Measurements from ENCODE around the gene MAMDC2.

Gene MAMDC2

DNA sequence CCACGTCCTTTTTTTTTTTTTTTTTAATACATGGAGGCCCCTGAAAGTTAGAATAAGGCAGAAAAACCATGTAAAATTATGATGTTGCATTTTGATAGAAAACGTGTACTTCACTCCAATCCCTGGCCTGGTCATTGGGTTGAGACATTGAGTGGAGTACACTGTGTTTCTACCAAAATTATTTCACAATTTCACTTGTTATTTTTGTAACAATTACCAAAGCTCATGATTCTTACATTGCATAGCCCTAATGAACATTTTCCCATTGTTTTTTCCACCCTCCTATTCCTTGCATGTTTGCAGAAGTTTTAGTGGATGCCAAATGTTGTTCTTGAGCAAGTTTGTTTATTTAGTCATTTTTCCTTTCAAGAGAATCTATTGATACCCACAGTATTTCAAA lies 21.9 kb downstream of the MAMDC2 start:
- DNase-seq (ENCODE audit: low read depth): peak; percentile 85

GRCh38 chr9:70066418-70066817 lies 22.8 kb downstream of the MAMDC2 start:
- DNase-seq (ENCODE audit: low read depth): no peak

DNA sequence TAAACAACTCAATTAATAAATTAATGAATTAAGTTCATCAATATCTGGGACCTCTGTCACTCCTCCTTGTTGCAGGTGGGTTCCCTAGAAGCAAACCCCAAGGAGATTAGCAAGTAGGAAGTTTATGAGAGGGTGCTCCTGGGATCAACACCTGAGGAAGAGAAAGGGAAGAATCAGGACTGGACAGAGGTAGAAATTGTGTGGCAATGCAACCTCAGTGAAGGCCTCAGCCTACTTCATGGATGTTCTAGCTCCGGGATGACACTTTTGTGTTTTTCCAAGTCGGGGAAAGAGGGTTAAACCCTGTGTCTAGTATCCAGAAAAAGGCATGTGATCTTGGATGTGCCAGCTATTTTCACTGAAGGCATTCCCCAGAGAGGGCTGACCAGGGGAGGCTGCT lies 23.2 kb downstream of the MAMDC2 start:
- no peak for DNase-seq (ENCODE audit: low read depth)

GRCh38 chr9:70069704-70070103 lies 26.1 kb downstream of the MAMDC2 start:
- DNase-seq (ENCODE audit: low read depth): no peak

- no peak for DNase-seq (ENCODE audit: low read depth)
Measured at GRCh38 chr9:70073193-70073592, 29.5 kb downstream of the MAMDC2 start.

DNA sequence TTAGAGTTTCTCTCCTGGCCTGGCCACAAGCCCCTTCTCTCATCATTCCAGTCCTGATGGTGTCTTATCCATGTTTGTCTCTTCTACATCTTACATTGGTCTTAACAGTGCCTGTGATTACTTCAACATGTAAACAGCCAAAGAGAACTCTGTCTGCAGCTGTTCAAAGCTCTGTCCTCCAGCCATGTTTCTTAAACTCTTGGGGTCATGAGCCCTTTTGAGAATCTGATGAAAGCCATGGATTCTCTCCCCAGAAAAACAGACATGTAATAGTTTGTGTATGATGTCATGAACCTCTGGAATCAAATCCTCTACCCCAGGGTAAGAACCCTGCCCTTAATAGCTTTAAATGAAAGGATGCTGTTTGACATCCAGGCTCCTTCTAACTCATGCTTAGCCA lies 30.1 kb downstream of the MAMDC2 start:
- no peak for DNase-seq (ENCODE audit: low read depth)

GRCh38 chr9:70076678-70077077 lies 33.0 kb downstream of the MAMDC2 start:
- DNase-seq (ENCODE audit: low read depth): no peak

DNA sequence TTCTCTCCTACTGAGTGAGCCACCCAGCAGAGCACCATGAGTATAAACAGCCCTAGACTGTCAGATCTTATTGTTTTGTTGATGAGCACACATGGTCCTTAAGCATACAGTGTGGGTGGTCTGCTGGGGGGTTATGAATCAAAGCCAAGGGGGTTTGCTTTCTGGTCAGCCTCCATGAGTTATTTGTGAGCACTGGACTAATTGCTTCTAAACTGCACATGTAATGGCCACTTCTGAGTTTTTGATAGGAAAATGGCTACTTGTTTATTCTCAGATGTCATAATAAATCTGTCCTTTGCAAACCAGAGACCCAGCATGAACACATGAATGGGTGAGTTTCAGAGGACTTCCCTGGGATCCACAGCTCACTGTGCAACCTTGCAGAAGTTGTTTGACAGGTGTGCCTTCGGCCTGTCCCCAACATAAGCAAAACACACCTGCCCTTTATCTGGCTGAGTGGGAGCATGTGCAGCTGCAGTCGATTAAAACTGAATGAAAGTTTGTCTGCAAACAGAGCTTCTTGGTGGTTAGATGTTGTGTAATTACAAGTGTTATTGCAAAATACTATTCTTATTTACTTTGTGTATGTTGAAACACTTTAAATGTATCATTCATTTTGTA lies 35.9 kb downstream of the MAMDC2 start:
- peak; percentile 73 for DNase-seq (ENCODE audit: low read depth)

GRCh38 chr9:70080481-70081119 lies 37.0 kb downstream of the MAMDC2 start:
- peak; percentile 92 for DNase-seq (ENCODE audit: low read depth)

DNA sequence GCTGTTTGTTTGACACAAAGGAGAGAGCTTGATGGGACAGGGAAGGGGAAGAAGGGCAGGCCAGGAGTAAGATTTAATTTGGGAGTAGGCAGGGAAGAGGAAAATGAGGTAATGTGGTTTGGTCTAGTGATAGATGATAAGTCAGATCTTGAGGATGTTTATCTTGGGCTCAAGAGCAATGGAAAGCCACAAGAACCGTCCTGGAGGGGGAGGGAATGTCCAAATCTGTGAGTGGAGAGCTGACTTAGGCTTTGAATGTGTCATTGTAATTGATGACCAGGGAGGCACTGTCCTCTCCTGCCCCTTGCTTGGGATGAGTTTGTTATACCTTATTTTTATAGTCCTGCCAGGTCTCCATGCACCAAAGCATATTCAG lies 37.5 kb downstream of the MAMDC2 start:
- DNase-seq (ENCODE audit: low read depth): peak; percentile 37

DNA sequence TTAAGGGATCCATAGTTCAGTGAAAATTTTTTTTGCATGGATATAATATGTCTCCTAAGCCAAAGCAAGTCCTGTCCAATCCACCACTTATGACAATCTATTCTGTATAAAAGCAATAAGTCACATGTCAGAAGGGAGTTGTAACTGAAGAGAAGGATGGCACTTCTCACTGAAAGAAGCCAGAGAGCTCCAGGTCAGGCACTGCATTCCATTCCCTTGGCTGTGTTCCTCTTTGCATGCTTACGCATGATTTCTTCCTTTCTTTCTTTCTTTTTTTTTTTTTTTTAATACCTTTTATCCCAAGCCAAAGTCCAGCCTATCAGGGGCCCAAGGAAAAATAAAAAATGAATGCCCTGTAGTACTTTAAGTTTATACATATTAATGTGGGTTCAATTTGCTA lies 39.8 kb downstream of the MAMDC2 start:
- no peak for DNase-seq (ENCODE audit: low read depth)

DNA sequence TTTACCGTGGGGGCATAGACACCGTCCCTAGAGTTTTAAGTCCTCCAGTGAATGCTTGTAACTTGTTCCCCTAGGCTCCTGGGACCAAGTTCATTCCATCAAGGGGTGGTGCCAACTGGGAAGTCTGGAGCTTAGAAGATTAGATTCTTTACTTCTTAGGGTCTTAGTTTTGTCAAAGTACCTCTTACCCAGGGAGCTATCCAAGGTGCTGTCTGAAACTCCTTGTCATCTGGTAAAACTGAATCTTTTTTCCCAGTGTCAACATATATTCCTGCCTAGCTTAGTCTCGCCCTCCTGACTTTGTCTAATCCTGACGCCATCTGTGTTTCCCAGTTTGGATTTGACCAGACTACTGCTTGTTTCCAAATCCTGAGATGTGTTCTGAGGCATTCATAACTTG lies 41.6 kb downstream of the MAMDC2 start:
- DNase-seq (ENCODE audit: low read depth): no peak

- DNase-seq (ENCODE audit: low read depth): no peak
Measured at GRCh38 chr9:70091103-70091502, 47.5 kb downstream of the MAMDC2 start.

GRCh38 chr9:70091572-70091971 lies 47.9 kb downstream of the MAMDC2 start:
- no peak for DNase-seq (ENCODE audit: low read depth)

DNA sequence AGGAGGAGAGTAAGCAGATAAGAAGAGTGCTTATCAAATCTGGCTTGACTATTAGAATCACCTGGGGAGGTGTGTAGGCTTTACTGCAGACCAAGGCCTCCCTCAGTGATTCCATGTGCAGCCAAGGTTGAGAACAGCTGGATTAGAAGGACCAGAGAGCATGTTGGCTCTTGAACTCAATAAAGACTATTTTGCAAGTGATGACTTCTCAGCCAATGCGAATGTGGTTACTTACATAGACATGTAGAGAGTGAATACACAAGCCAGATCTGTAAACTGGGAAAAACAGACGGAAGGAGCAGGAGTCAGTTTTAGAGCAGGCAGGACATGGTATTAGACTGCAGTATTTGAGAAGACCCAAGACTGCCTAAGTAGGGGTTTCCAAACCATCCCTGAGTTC lies 48.5 kb downstream of the MAMDC2 start:
- DNase-seq (ENCODE audit: low read depth): no peak

DNA sequence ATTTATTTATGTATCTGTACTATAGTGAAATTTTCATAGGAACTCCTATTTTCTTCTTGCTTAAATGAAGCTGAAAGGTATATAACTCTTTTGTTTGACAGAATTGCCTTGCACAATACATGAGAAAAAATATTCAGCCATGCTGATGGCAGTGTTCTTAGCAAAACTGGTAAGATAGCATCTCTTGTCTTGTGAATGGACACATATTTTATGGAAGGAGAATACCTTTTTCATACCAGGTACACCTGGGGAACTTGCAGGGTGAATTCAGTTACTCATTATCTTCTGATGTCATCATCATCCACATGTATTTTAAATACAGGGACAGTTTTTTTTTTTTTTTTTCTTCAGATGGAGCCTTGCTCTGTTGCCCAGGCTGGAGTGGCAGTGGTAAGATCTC lies 49.4 kb downstream of the MAMDC2 start:
- DNase-seq (ENCODE audit: low read depth): no peak

DNA sequence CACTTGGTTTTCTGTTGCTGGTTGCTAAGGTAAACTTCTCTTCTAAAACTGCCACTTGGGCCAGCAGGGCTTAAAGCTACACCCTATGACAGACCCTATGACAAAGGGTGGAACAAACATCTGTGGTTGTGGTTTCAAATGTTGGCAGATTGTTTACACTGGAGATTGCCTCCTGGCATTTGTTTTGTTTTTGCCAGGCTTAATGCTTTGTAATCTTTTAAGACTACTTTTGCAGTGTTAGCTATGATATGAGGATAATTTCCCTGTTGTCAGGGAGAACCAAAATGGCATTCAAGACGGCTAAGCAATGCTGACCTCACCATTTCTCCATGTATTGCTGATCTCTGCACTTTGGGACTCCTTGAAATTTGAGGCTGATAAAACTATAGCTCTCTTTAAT lies 50.3 kb downstream of the MAMDC2 start:
- DNase-seq (ENCODE audit: low read depth): peak; percentile 61

DNA sequence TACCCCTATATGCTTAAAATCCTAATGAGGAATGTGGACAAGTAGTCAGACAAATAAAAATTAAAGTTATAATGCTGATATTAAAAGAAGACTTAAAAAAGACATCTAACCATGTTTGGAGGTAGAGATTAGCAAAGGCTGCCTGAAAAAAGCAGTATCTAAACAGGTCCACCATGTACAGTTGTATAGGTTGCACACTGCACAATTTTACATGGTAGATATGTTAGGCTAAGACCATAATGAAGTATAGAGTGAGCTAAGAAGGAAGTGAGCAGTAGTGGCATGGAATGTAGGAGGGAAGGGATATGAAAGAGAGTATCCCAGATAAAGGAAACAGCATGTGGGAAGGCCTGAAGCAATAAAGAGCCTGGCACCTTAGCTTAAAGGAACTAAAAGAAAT lies 51.1 kb downstream of the MAMDC2 start:
- DNase-seq (ENCODE audit: low read depth): no peak

GRCh38 chr9:70097187-70097586 lies 53.5 kb downstream of the MAMDC2 start:
- DNase-seq (ENCODE audit: low read depth): no peak

DNA sequence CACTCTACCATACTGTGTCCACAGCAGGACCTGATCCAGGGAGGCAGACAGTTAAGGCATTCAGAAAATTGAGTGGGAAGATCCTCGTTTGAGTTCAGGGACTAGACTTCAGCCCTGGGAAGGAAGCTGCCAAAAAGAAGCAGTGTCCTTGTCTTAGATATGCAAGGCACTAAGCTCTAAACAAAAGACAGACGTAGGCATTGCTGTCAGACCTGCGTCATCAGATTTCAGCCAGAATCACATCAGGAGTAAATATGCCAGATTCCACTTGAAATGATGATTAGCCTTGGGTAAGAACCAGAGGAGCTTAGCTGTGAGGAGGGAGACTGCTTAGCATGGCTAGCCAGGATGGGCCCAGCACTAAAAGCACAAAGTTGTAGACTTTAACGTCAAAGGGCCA lies 56.7 kb downstream of the MAMDC2 start:
- DNase-seq (ENCODE audit: low read depth): peak; percentile 43

DNA sequence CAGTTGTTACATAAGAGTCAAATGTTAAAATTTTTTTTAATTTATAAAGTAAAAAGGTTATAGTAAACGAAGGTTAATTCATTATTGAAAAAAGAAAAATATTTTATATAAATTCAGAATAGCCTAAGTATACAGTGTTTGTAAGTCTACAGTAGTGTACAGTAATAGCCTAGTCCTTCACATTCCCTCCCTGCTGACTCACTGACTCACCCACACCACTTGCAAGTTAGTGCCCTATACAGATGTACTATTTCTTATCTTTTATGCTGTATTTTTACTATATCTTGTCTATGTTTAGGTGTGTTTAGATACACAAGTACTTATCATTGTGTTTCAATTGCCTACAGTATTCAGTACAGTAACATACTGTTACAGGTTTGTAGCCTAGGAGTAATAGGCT lies 57.6 kb downstream of the MAMDC2 start:
- DNase-seq (ENCODE audit: low read depth): no peak

GRCh38 chr9:70105147-70105546 lies 61.5 kb downstream of the MAMDC2 start:
- DNase-seq (ENCODE audit: low read depth): no peak

- no peak for DNase-seq (ENCODE audit: low read depth)
Measured at GRCh38 chr9:70106571-70106970, 62.9 kb downstream of the MAMDC2 start.

- no peak for DNase-seq (ENCODE audit: low read depth)
Measured at GRCh38 chr9:70107558-70107957, 63.9 kb downstream of the MAMDC2 start.

Data from fibroblast of gingiva (primary cell).